GM12878 (cell line): ENCODE data around the gene ZBTB16. TPM values are rescaled to one million over a fixed set of nuclear protein-coding genes. Genes with fewer than 3 reads are reported as not detected.

Experiments
- ATF2 ChIP-seq: IDR thresholded peaks from 2 replicates; pipeline ENCODE4 v1.6.1; 2012; ENCODE audit warnings: low read length, inconsistent platforms
- CEBPZ ChIP-seq: fragments of 150-350 bp; IDR thresholded peaks from 2 replicates; pipeline ENCODE4 v1.6.1; 2016; ENCODE audit warnings: low read depth, low read length
- USF2 ChIP-seq: IDR thresholded peaks from 2 replicates; pipeline ENCODE4 v1.6.1; 2011; ENCODE audit warnings: low read depth, low read length, improper control_type of control experiment, borderline replicate concordance
- ZNF592 ChIP-seq: fragments of 450-650 bp; IDR thresholded peaks from 2 replicates; pipeline ENCODE4 v1.6.1; 2017; ENCODE audit warnings: mild to moderate bottlenecking, moderate library complexity
- ZNF687 ChIP-seq: fragments of 450-650 bp; IDR thresholded peaks from 2 replicates; pipeline ENCODE4 v1.6.1; 2017; ENCODE audit warnings: mild to moderate bottlenecking, moderate library complexity
- polyA plus RNA-seq, 11 experiments: library from polyadenylated mRNA; depleted of rRNA in 4 of 11; unstranded in 6 of 11; stranded (reverse) in 5 of 11; fragments of >200 nt; fragmentation: Nextera tagmentation in 4 of 11; fragmentation: Illumina TruSeq in 1 of 11; extraction: Ambion mirVana in 4 of 11; extraction: Trizol in 1 of 11; gene quantifications; 1 replicate in 1 of 11; 2 replicates in 10 of 11; pipeline versions ENCODE4 v1.2.1 to v1.2.3, GENCODE V29; 2011 to 2016; ENCODE audit warnings: inconsistent platforms in 2 of 11, missing spikeins in 2 of 11, low read depth in 1 of 11
- total RNA-seq, 4 experiments: library from RNA; depleted of rRNA in 3 of 4; stranded (reverse); fragments of >200 nt in 3 of 4; fragmentation: Illumina TruSeq in 1 of 4; extraction: Trizol in 1 of 4; gene quantifications; 2 replicates each; pipeline versions ENCODE4 v1.2.1 to v1.2.3, GENCODE V29; 2013 to 2021

Gene ZBTB16
- total and polyA plus RNA-seq, 10 of the 15 experiments (the other 5 are each of a cell fraction or from before 2014, with no cell fraction given): 0.38 TPM; not detected in 9

- no peak for TF ChIP-seq ATF2
- TF ChIP-seq USF2: no peak
- no peak for TF ChIP-seq ZNF687
- no peak for TF ChIP-seq ZNF592
- no peak for TF ChIP-seq CEBPZ
These were observed 22.3 kb downstream of the ZBTB16 start (continued) for GRCh38 chr11:114081641-114082414.
